SH-SY5Y (cell line): Measurements from ENCODE around the gene FAM8A1.

ENCODE experiments used
- GATA2 ChIP-seq: IDR thresholded peaks from 2 replicates; pipeline ENCODE4 v1.6.1; 2011; ENCODE audit warnings: mild to moderate bottlenecking, low read depth, low read length
- GATA3 ChIP-seq: IDR thresholded peaks from 2 replicates; pipeline ENCODE4 v1.6.1; 2011; ENCODE audit warnings: low read depth, mild to moderate bottlenecking, low read length, moderate library complexity

GRCh38 chr6:17615794-17616193 is 15.7 kb downstream of the FAM8A1 start:
- no peak for TF ChIP-seq GATA2
- no peak for TF ChIP-seq GATA3
